CD1c-positive myeloid dendritic cell (primary cell): Measurements from ENCODE around the gene CAPN2.

ENCODE experiments used
- DNase-seq: peaks from one replicate; pipeline ENCODE4 v3.0.0-alpha.2; 2016; ENCODE audit errors: extremely low spot score

CAPN2 gene

GRCh38 chr1:223702735-223703667, 9.3 kb upstream of the CAPN2 start:
- peak; percentile 35 for DNase-seq

GRCh38 chr1:223703668-223704013, 8.7 kb upstream of the CAPN2 start:
- no peak for DNase-seq

GRCh38 chr1:223704921-223705878, 7.1 kb upstream of the CAPN2 start:
- DNase-seq = no peak

GRCh38 chr1:223706077-223706973, 6.0 kb upstream of the CAPN2 start:
- no peak for DNase-seq

GRCh38 chr1:223707256-223708000, 4.9 kb upstream of the CAPN2 start:
- DNase-seq = peak; percentile 40

GRCh38 chr1:223708001-223708359, 4.4 kb upstream of the CAPN2 start:
- DNase-seq = no peak

GRCh38 chr1:223708651-223709268, 3.6 kb upstream of the CAPN2 start:
- DNase-seq = no peak

- no peak for DNase-seq
These were observed 2.7 kb upstream of the CAPN2 start for GRCh38 chr1:223709598-223709997.

- no peak for DNase-seq
These were observed 1.9 kb upstream of the CAPN2 start for GRCh38 chr1:223710179-223711133.

- no peak for DNase-seq
These were observed 1.2 kb upstream of the CAPN2 start for GRCh38 chr1:223711173-223711572.

GRCh38 chr1:223711747-223712193, 569 bp upstream of the CAPN2 start:
- DNase-seq = no peak

- peak; percentile 80 for DNase-seq
These were observed 623 bp downstream of the CAPN2 start for GRCh38 chr1:223712850-223713474.

- DNase-seq = peak; percentile 49
These were observed 1.4 kb downstream of the CAPN2 start for GRCh38 chr1:223713546-223714420.

- no peak for DNase-seq
These were observed 2.0 kb downstream of the CAPN2 start for GRCh38 chr1:223714421-223714724.

- peak; percentile 84 for DNase-seq
These were observed 2.7 kb downstream of the CAPN2 start for GRCh38 chr1:223714849-223715603.

GRCh38 chr1:223715604-223716172, 3.3 kb downstream of the CAPN2 start:
- DNase-seq = no peak
